Activated CD8-positive, alpha-beta memory T cell treated with anti-CD3 and anti-CD28 coated beads, Interleukin-2, amount 50 U/mL, for 24 hours (primary cell): ENCODE data around the gene SLC25A47.
"Not testable (repeated sequence)": the region's sequence is repeated elsewhere in the genome, so short reads cannot be mapped to it uniquely, and the experiment has no call there.

Source experiments
- DNase-seq: peaks from one replicate; pipeline ENCODE4 v3.0.0-alpha.2; 2020; ENCODE audit errors: extremely low read depth

Gene SLC25A47

DNA sequence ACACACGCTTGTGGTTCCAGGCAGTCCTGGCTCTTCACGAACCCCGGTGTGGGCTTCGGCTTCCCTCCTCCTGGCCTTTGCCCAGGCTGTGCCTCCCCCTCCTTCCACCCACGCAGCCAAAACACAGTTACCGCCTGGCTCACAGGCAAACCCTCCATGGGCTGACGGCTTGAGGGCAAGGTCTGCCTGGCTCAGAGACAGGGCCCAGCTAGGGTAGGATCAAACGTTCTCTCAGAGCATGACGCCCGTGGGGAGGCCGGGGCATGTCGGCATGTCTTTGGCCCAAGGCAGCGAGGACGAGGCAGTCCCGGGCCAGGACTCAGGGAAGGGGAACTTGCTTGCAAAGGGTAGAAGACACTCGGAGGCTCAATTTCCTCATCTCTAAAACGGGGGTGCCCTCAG is 2.1 kb downstream of the SLC25A47 start:
- no peak for DNase-seq

DNA sequence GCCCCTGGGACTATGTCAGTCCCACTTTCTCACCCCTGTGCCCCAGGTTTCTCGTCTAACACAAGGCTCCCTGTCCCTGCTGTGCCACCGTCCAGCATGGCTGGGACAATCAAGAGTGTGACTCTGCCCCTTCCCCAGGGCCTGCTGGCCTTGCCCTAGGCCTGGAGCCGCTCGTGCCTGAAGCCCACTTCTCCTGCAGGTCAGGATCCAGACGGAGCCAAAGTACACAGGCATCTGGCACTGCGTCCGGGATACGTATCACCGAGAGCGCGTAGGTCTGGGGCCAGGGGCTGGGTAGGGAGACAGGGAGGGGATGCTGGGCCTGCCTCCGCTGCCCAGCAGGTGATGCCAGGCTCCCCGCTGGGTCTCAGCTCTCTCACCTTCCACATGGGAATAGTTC is 2.8 kb downstream of the SLC25A47 start:
- no peak for DNase-seq

DNA sequence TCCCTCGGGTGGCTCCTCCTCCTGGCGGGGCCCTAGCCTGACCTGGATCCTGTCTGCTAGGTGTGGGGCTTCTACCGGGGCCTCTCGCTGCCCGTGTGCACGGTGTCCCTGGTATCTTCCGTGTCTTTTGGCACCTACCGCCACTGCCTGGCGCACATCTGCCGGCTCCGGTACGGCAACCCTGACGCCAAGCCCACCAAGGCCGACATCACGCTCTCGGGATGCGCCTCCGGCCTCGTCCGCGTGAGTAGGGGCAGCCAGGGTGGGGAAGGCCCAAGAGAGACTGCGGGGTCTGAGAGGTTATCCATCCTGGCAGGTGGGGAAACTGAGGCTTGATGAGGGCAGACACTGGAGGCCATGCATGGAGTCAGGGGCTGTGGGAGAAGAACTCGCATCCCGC is 4.0 kb downstream of the SLC25A47 start:
- no peak for DNase-seq

DNA sequence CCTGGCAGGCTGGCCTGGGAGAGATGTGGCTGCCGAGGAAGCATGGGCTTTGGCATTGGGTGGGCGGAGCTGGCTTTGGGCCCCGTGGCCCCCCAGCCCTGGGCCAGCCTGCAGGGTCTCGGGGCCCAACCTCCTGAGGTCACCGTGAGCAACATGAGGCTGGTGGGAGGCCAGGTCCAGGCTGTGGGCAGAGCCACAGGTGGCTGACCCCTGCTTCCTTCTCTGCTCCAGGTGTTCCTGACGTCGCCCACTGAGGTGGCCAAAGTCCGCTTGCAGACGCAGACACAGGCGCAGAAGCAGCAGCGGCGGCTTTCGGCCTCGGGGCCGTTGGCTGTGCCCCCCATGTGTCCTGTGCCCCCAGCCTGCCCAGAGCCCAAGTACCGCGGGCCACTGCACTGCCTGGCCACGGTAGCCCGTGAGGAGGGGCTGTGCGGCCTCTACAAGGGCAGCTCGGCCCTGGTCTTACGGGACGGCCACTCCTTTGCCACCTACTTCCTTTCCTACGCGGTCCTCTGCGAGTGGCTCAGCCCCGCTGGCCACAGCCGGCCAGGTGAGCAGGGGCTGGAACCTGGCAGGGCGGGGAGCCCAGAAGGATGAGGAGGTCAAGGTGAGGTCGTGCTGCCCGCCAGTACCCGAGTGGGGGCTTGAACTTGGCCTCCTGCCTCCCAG is 5.5 kb downstream of the SLC25A47 start:
- no peak for DNase-seq

DNA sequence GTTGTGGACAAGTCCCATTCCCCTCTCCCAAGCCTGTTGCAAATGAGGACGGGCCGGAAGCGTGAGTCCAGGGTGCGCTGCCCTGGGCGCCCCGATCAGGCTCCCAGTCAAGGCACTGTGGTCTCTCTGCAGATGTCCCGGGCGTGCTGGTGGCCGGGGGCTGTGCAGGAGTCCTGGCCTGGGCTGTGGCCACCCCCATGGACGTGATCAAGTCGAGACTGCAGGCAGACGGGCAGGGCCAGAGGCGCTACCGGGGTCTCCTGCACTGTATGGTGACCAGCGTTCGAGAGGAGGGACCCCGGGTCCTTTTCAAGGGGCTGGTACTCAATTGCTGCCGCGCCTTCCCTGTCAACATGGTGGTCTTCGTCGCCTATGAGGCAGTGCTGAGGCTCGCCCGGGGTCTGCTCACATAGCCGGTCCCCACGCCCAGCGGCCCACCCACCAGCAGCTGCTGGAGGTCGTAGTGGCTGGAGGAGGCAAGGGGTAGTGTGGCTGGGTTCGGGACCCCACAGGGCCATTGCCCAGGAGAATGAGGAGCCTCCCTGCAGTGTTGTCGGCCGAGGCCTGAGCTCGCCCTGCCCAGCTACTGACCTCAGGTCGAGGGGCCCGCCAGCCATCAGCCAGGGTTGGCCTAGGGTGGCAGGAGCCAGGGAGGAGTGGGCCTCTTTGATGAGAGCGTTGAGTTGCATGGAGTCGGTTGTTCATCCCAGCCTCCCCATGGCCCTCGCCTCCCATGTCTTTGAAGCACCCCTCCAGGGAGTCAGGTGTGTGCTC is 6.3 kb downstream of the SLC25A47 start:
- no peak for DNase-seq

DNA sequence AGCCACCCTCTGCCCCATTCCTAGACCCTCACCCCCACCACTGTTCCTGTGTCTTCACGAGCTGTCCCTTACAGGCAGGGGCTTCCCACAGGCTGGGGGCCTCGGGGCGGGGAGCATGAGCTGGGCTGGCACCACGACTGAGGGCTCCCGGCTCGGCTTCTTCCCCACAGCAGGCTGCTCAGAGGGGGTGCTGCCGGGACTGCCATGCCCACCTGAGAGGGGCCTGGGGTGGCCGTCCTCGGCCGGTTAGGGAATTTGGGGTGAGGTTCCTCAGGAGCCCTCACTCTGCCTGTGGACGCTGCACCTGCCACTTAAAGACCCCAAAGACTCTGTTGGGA is 6.8 kb downstream of the SLC25A47 start:
- DNase-seq: no peak

DNA sequence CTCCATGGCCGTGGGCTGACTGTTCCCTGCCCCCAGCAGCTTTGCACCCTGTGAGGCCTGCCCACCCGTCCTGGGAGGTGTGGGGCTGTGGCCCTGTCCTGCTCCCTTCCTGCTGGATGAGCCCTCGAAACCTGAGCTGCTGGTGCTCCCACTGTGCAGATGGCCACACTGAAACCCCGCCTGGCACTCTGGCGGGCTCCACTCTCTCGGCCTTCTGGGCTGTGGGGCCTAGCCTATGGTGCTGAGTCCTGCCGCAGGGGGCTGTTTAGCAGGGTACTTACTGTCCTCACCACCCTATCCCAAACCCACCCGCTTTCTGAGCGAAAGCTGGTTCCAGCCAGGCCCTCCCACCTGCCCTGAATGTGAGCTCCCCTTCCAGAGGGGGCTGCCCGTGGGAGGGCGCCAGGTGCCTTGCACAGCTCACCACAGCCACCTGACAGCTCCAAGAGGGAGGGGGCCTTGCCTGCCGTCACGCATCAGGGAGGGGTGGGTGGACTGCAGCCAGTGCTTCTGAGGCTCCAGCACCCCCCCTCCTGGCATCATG is 7.3 kb downstream of the SLC25A47 start:
- DNase-seq: no peak

DNA sequence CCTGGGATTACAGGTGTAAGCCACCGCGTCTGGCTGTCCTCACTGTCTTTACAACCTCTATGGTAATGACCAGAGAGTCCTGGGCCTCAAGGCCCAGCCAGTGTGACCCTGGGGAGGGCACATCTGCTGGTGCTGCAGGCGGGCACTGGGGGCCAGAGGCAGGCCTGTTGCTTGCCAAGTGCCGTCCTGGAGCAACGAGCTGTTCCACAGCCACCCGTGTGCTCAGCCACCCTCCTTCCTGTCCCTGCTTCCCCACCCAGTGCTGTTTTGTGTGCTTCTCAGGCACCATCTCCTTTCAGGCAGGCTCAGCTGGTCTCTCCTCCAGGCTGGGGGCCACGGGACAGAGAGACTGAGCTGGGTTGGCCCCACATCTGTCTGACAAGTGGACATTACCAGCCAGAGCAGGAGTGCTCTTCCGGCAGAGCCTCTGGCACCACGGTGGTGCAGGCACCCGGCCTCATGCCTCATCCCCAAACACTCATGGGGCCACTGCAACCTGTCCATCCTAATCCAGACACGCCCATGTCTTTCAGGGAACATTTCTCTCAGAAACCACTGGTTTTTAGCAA is 9.0 kb downstream of the SLC25A47 start:
- no peak for DNase-seq

DNA sequence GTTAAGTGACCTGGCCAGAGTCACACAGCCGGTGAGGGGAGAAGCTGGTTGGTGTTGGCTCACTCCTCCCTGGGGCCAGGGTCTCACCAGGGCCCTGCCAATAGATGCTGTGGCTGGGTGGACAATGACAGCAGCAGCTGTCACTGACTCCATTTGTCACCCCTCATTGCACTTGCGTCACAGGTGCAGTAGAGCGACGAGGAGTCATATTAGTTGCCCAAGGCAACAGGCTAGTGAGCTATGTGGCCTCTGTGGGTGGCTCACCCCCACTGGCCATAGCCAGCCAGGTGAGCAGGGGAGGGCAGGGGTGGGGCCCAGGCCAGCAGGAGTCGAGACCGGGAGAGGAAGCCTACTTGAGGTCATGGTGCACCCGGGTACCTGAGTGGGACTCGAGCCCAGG is 9.7 kb downstream of the SLC25A47 start:
- DNase-seq: no peak

DNA sequence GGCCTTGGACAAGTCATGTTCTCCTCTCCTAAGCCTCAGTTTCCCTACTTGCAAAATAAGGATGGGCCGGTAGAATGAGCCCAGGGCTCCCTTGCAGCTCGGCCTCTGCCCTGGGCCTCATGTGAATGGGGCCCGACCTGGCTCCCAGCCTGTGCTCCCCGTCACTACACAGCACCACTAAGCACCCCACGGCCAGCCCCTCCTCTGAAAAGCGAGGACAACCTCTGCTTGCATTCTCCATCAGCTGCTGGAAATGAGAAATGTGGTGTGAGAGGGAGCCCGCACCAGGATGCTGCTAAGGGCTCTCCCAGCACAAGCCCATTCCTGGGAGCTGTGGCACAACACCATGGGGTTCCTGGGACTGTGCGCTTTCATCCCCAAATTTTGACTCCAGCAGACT is 10.2 kb downstream of the SLC25A47 start:
- DNase-seq: no peak

DNA sequence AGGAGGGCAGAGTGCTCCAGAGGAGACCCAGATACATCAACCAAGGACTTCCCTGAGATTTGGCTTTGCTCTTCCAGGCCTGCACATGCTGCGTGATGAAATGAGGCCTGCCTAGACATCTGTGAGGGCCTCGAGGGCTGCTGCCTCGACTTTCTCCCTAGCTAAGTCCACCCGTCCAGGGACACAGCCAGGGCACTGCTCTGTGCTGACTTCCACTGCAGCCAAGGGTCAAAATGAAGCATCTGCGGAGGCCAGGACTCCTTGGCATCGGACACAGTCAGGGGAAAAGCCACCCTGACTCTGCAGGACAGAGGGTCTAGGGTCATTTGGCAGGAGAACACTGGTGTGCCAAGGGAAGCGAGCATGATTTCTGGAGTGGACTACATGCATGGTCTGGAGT is 10.7 kb downstream of the SLC25A47 start:
- no peak for DNase-seq

DNA sequence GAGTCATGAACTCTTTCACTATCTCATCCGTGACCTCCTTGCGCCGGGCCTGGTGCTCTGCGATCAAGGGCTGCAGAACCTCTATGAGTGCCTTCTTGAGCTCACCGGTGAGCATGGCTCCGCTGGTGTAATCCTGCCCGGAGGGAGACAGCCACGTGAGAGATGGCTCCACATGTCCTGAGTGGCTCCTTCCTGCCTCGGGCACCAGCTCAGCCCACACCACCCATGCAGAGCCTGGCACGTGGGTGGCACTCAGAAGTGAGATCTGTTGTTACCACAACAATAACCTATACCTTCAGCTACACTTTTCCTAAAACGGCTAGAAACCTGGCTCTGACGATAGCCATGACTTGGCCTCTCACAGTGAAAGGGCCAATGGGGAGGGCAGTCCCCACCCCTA is 11.8 kb downstream of the SLC25A47 start:
- no peak for DNase-seq

DNA sequence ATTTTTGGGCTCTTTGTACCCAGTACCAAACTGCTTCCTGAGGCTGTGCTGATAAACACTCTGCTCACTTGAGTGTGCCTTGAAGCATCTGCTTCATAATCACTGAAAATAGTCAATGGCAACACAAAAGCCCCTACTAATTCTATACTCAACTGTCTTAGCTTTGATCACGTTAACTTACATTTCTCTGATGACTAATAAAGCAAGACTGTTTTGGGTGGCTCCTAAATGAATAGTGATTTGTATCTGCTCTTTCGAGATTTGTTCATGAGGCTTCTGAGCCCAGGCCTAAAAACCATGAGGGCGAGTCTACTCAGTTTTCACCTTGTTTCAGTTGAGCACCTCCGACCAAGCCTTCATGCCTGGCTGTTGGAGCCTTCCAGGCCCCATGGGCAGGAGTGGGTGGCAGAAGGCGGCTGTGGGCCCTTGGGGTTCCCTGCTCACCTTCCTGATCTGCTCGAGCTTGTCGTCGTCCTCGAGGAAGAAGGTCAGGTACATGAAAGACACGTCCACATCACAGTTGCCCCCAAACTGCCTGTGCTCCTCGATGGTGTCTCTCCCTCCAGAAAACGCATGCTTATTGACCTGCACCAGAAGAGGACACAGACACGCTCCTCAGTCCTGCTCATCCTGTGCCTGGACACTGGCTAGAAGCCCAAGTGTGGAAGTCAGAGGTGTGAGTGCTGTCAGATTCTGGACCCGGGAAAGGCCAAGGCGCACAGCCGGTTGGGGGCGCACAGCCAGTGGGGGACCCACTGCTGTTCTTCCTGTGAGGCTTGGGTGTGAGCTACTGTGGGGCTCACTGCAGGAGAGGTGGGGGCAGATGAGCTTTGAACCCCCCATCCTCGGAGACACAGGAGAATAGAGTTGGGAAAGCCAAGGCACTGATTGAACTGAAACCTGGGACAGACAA is 13.7 kb downstream of the SLC25A47 start:
- DNase-seq: no peak

DNA sequence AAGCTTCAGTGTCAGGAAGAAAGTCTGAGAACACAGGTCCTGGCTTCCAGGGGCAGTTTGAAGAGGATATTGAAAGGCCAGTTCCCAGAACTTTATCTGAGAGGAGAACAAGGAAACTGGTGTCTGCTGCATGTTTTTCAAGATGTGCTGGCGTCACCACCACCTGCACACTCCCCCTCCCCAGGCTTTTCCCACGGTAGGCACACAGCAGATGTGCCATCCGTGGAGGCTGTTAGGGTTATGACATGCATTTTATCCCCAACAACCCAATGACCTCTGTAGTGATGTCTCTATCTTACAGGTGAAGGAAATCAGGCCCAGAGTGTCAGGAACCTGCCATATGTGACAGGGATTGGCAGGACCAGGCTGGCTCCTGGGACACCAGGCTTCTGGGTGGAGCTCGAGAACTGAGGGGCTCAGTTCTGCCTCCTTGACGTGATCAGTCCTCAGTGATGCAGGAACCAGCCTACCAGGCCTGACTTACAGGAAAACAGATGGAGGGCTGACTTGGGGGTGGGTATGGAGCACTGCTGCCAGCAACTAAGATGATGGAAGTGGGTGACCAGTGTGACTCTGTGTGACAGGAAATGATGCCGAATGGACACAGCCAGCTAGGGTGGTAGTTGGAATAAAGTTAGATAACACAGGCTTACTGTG is 16.8 kb downstream of the SLC25A47 start:
- DNase-seq: no peak

DNA sequence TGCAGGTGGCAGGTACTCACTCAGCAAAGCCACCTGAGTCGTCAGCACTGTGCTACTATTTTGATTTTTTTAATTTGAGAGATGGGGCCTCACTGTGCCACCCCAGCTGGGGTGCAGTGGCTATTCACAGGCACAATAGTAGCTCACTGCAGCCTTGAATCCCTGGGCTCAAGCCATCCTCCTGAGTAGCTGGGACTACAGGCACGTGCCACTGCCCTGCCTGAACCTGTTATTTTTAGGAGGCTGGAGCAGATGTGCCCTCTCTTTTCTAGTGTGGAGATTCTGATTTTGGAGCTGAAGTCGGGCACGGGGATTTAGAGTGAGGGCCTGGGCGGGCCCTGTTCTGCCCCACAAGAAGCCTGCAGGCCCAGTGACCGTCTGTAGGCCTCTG is 17.3 kb downstream of the SLC25A47 start:
- DNase-seq: no peak

DNA sequence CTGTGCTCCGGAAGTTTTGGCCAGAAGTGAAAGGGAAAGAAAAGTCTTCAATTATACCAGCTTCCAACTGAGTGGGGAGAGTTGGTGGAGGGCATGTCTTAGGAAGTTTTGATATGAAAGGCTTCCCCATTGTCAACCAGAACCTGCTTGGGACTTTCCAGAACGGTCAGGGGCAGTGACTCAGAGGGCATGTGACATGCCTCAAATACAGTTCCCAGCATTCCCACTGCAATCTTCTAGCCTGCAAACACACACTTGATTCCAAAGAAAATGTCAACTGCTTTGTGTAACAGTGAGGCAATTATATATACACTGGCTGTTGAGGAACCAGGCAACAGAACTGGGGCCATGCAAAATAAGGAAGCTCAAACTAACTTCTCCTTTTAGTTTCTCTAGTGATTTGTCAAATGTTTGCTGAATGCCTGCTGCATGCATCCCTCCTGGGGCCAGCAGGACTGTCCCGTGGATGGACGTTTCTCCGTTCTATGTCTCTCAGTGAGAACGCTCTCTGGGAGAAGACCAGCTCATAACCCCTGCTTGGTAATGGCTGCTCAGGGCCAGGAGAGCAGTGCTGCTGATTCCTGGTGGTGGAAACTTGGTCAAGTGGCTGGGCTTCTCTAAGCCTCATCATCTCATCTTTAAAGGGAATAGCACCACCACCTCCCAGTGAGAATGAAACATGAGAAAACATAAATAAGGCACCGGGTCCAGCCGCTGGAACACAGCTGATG is 18.3 kb downstream of the SLC25A47 start:
- DNase-seq: no peak

DNA sequence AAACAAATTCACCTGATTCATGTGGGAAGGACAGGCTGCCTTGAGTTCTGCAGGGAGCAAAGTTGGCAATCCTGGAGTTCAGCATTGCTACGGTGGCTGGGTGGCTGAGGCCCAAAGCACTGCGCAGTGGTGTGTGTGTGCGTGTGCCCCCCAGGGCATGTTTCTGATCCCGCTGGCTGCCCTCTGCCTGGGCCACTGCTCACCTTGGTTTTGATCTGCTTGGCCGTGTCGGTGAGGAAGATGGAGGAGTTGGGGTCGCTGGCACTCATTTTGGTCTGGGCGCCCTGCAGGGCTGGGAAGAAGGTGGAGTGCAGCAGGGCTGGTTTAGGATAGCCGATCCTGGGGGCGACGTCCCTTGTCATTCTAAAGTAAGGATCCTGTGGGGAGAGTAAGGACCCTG is 19.1 kb downstream of the SLC25A47 start:
- no peak for DNase-seq

DNA sequence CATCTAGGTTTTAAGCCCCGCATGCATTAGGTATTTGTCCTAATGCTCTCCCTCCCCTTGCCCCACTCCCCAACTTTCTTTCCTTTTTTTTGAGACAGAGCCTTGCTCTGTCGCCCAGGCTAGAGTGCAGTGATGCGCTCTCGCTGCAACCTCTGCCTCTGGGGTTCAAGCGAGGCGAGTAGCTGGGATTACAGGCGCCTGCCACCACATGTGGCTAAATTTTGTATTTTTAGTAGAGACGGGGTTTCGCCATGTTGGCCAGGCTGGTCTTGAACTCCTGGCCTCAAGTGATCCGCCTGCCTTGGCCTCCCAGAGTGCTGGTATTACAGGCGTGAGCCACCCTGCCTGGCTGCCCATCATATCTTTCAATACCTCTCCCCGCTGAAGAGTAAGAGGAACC is 19.7 kb downstream of the SLC25A47 start:
- DNase-seq: not testable (repeated sequence)

DNA sequence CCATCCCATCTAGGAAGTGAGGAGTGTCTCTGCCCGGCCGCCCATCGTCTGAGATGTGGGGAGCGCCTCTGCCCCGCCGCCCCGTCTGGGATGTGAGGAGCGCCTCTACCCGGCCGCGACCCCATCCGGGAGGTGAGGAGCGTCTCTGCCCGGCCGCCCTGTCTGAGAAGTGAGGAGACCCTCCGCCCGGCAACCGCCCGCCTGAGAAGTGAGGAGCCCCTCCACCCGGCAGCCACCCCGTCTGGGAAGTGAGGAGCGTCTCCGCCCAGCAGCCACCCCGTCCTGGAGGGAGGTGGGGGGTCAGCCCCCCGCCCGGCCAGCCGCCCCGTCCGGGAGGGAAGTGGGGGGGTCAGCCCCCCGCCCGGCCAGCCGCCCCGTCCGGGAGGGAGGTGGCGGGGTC is 21.5 kb downstream of the SLC25A47 start:
- DNase-seq: not testable (repeated sequence)

DNA sequence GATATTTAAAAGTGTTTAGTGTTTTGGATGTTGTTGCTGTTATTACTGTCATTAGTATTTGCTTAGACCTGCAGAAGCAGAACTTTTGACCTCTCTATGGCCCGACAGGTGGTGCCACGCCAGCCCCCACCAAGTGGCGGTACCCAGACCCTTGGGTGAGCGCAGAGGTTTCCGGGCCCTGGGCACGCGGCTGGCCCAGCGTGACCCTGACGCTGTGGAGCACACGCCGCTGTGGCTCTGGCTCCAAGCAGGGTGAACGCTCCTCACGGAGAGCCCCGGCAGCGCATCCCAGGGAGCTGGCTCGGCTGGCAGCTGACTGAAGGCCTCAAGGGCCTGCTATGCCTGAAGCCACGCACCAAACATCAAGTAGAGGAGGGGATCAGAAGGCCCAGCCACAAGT is 22.6 kb downstream of the SLC25A47 start:
- DNase-seq: no peak
